ENCODE data around the gene RCOR3.

DNA sequence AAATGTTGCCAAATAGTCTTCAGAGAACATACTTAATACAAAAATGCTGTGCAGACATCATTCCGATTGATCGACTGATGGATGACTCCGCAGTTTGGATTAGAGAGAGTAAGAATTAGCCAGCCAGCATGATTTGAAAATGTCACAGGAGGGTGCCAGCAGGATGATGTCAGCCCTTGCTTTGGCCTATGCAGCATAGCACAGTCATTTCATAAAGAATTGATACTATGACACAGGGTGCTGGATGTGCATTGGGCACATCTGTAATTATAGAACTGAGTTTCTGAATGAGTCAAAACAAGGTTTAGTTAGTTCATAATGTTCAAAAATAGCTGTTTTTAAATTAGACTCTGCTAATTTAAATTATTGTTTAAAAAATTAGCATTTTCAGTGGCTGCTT is 45.9 kb downstream of the RCOR3 start:
- TF ChIP-seq POLR2A (IDR thresholded peaks at IDR 0.05; ENCODE audit: low read depth, low read length), result no peak
- no peak for TF ChIP-seq TAF1 (IDR thresholded peaks at IDR 0.05; ENCODE audit: borderline replicate concordance, low read depth, low read length)
